Thyroid gland (tissue), 4 donors: ENCODE data around the gene YJU2. TPM values are rescaled to one million over a fixed set of nuclear protein-coding genes. Genes with fewer than 3 reads are reported as not detected.

Source experiments
- DNase-seq, 2 donors: peaks; one replicate each; pipeline ENCODE4 v3.0.0-alpha.2; 2019
- H3K27ac ChIP-seq, 3 donors: fragments of 200-600 bp; sonication (generic); 1 replicate in 2 of 3; 2 replicates in 1 of 3; pipeline ENCODE4 v1.5.1; 2016 to 2019; ENCODE audit warnings: mild to moderate bottlenecking in 1 of 3, moderate library complexity in 1 of 3
- H3K27me3 ChIP-seq: fragments of 200-600 bp; sonication (generic); one replicate; pipeline ENCODE4 v1.5.1; 2019
- H3K36me3 ChIP-seq, 2 donors: fragments of 200-600 bp; sonication (generic); one replicate each; pipeline ENCODE4 v1.5.1; 2016 to 2019
- H3K4me1 ChIP-seq, 2 donors: fragments of 200-600 bp; sonication (generic); one replicate each; pipeline ENCODE4 v1.5.1; 2017 to 2019
- H3K4me3 ChIP-seq, 3 donors: fragments of 200-600 bp; sonication (generic); replicated peaks in 1 of 3; 1 replicate in 2 of 3; 2 replicates in 1 of 3; pipeline ENCODE4 v1.5.1; 2016; ENCODE audit warnings: mild to moderate bottlenecking in 1 of 3
- H3K9me3 ChIP-seq: fragments of 200-600 bp; sonication (generic); one replicate; pipeline ENCODE4 v1.5.1; 2017
- CTCF ChIP-seq, 6 experiments: fragments of 200-600 bp in 3 of 6; fragments of 450-650 bp in 3 of 6; sonication (generic) in 3 of 6; IDR thresholded peaks; one replicate each; pipeline ENCODE4 v1.5.1; 2016 to 2019; ENCODE audit warnings: antibody characterized with exemption in 6 of 6, mild to moderate bottlenecking in 2 of 6, inconsistent platforms in 1 of 6, moderate library complexity in 1 of 6
- POLR2A ChIP-seq, 2 donors: fragments of 450-650 bp; IDR thresholded peaks; one replicate each; pipeline ENCODE4 v1.6.1; 2017; ENCODE audit warnings: antibody characterized with exemption in 2 of 2, mild to moderate bottlenecking in 2 of 2, moderate library complexity in 1 of 2
- WGBS, 2 donors: methylation state at CpG; one replicate each; pipeline ENCODE4 v1.1.5; 2017; 5-methylcytosine and 5-hydroxymethylcytosine counted together
- intact Hi-C: fragments of 100-400 bp; cut with DNase I; formaldehyde crosslinking; loops from one replicate; pipeline ENCODE4 v1.15.1; 2023
- total RNA-seq, 4 donors: library from RNA; depleted of rRNA; stranded (reverse); fragments of >200 nt; gene quantifications; one replicate each; pipeline ENCODE4 v1.2.3, GENCODE V29; 2016

Gene YJU2
- total RNA-seq, 4 donors from 2014 or later = 25.9 to 34.1 (median 31.3) TPM

- DNase-seq = no peak
- H3K4me1 ChIP-seq = no peaks in the 10 kb centered on the region
- no peak overlapping the region for H3K4me3 ChIP-seq
- no peaks in the 10 kb centered on the region for H3K9me3 ChIP-seq
- TF ChIP-seq CTCF (IDR thresholded peaks at IDR 0.05) = no peak
- TF ChIP-seq POLR2A (IDR thresholded peaks at IDR 0.05) = no peak
- intact Hi-C loops = no loop called here
- 91 to 92% methylated on average over 15 to 17 of the region's 22 CpGs for WGBS, 2 donors
- no peaks in the 10 kb centered on the region for H3K27me3 ChIP-seq
- H3K27ac ChIP-seq = no peak overlapping the region
- H3K36me3 ChIP-seq = no peaks in the 10 kb centered on the region
These were observed 63.6 kb downstream of the YJU2 start for GRCh38 chr19:4310247-4311121.

GRCh38 chr19:4313847-4314490 is 67.1 kb downstream of the YJU2 start:
- WGBS, 2 donors = 52 to 64% methylated on average over 12 of the region's 12 CpGs
- Histone ChIP-seq H3K9me3 (no peaks in the 10 kb centered on the region), H3K27me3 (no peaks in the 10 kb centered on the region), H3K4me3 (no peak overlapping the region), H3K4me1 (no peaks in the 10 kb centered on the region), H3K27ac (no peak overlapping the region), H3K36me3 (no peaks in the 10 kb centered on the region)
- TF ChIP-seq CTCF (IDR thresholded peaks at IDR 0.05) (no peak), POLR2A (IDR thresholded peaks at IDR 0.05) (no peak)
- intact Hi-C loops = no loop called here
- DNase-seq = no peak

- H3K27me3 ChIP-seq = no peaks in the 10 kb centered on the region
- TF ChIP-seq CTCF (IDR thresholded peaks at IDR 0.05) (no peak), POLR2A (IDR thresholded peaks at IDR 0.05) (no peak)
- H3K27ac ChIP-seq = no peak overlapping the region
- no peaks in the 10 kb centered on the region for H3K9me3 ChIP-seq
- no peak overlapping the region for H3K4me3 ChIP-seq
- intact Hi-C loops = no loop called here
- no peaks in the 10 kb centered on the region for H3K36me3 ChIP-seq
- 89% methylated on average over 9 of the region's 9 CpGs for WGBS, 2 donors
- H3K4me1 ChIP-seq = no peaks in the 10 kb centered on the region
- no peak for DNase-seq
These were observed 70.1 kb downstream of the YJU2 start for GRCh38 chr19:4316956-4317355.

DNA sequence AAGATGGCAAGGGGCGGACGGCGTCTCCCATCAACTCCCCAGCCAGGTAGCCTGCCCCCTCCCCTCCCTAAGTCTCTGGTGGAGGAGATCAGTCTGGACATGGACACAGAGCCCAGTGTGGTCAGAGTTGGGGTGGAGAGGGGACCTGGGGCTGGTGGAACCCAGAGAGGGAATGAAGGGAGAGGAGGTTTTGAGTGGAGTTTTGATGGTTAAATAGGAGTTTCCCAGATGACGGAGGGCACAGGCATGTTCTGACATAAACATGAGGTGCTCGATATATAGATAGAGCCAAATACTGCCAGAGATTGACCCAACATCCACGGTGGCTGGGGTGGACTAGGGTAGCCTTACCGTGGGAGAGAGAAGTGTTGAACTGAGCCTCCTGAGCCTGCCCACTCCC is 71.6 kb downstream of the YJU2 start:
- TF ChIP-seq POLR2A (IDR thresholded peaks at IDR 0.05) (no peak), CTCF (IDR thresholded peaks at IDR 0.05) (no peak)
- no peak for DNase-seq
- Histone ChIP-seq H3K9me3 (no peaks in the 10 kb centered on the region), H3K36me3 (no peaks in the 10 kb centered on the region), H3K4me3 (no peak overlapping the region), H3K4me1 (no peaks in the 10 kb centered on the region), H3K27ac (no peak overlapping the region), H3K27me3 (no peaks in the 10 kb centered on the region)
- WGBS, 2 donors = 93 to 97% methylated on average over 7 of the region's 7 CpGs
- intact Hi-C loops = no loop called here

Other genes with a start within 250 kb of the YJU2 start
- 10 to 100 TPM; 14.7 to 32.3 (median 16.0) TPM for gene PIAS4, start 239.3 kb upstream of the YJU2 start, total RNA-seq
- gene ZBTB7A, start 180.2 kb upstream of the YJU2 start, total RNA-seq = 10 to 100 TPM; 45.3 to 85.3 (median 54.9) TPM
- gene MAP2K2, start 123.0 kb upstream of the YJU2 start, total RNA-seq = 10 to 100 TPM; 59.4 to 95.3 (median 81.8) TPM
- gene CREB3L3, start 93.4 kb upstream of the YJU2 start, total RNA-seq = not detected
- gene SIRT6, start 64.5 kb upstream of the YJU2 start, total RNA-seq = 10 to 100 TPM; 11.9 to 39.3 (median 20.0) TPM
- gene ANKRD24, start 64.4 kb upstream of the YJU2 start, total RNA-seq = 1 to 10 TPM in 1 of 4 donors, under 1 TPM in 3; 0.54 to 1.2 (median 0.77) TPM
- 1 to 10 TPM in 3 of 4 donors, under 1 TPM in 1; 0.49 to 4.5 (median 2.0) TPM for gene EBI3, start 17.6 kb upstream of the YJU2 start, total RNA-seq
- not detected for gene SHD, start 32.2 kb downstream of the YJU2 start, total RNA-seq
- gene TMIGD2, start 55.3 kb downstream of the YJU2 start, total RNA-seq = not detected
- not detected for gene FSD1, start 57.5 kb downstream of the YJU2 start, total RNA-seq
- 10 to 100 TPM; 12.1 to 50.6 (median 29.7) TPM for gene STAP2, start 91.7 kb downstream of the YJU2 start, total RNA-seq
- 10 to 100 TPM in 2 of 4 donors, 1 to 10 TPM in 2; 5.6 to 10.5 (median 9.3) TPM for gene MPND, start 96.5 kb downstream of the YJU2 start, total RNA-seq
- 10 to 100 TPM; 33.1 to 42.4 (median 36.7) TPM for gene SH3GL1, start 153.5 kb downstream of the YJU2 start, total RNA-seq
- gene CHAF1A, start 155.6 kb downstream of the YJU2 start, total RNA-seq = 1 to 10 TPM; 4.1 to 5.1 (median 4.4) TPM
- gene UBXN6, start 210.7 kb downstream of the YJU2 start, total RNA-seq = 100 to 1,000 TPM in 2 of 4 donors, 10 to 100 TPM in 2; 90.1 to 187 (median 106) TPM
- gene HDGFL2, start 225.2 kb downstream of the YJU2 start, total RNA-seq = 10 to 100 TPM; 26.5 to 42.3 (median 28.4) TPM